Stimulated activated CD4-positive, alpha-beta T cell treated with anti-CD3 and anti-CD28 coated beads, Interleukin-1b, Interleukin-23, amount 100 ng/mL, for 4 hours (primary cell): ENCODE measurements around the gene ARHGEF37.
"Not testable (repeated sequence)": the region's sequence is repeated elsewhere in the genome, so short reads cannot be mapped to it uniquely, and the experiment has no call there.

Source experiments
- DNase-seq, 2 donors: peaks; one replicate each; pipeline ENCODE4 v3.0.0-alpha.2; 2020; ENCODE audit warnings: low read depth in 2 of 2

The ARHGEF37 gene

DNA sequence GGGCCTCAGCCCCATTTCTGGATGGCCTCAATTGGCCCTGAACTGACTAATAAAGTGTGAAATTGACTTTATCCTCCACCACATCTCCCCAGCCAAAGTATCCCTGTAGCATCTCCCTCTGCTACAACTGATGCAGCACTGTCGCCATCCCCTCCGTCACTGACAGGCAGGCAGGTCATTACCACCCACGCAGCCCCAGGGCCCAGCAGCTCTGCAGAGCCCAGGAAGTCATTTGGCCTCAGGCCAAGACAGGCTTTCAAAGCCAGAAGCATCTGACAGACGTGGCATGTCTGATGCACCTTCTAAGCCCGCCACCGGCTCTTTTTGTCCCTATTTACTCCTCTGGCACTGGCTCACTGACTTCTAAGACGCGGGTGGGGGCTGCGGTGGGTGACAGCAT is 65.3 kb downstream of the ARHGEF37 start:
- DNase-seq: peak in 1 of 2 donors; percentile 10

DNA sequence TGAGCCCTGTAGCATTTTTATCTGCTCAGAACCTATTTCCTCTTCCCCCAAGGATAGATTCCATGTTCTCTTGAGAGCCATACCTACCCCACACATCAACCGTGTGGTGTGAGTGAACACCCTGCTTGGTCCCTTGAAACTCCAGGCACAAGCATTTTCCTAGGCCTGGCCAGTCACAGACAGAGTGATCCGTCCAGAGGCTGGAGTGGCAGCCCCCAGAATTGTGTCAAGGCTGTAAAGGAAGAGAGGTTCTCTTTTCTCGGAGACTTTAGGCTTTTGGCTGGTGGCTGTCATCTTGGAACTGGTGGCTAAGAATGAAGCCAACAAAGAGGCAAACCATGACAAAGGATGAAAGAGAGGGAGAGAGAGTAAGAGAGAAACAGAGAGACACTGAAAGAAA is 66.0 kb downstream of the ARHGEF37 start:
- DNase-seq: no peak

DNA sequence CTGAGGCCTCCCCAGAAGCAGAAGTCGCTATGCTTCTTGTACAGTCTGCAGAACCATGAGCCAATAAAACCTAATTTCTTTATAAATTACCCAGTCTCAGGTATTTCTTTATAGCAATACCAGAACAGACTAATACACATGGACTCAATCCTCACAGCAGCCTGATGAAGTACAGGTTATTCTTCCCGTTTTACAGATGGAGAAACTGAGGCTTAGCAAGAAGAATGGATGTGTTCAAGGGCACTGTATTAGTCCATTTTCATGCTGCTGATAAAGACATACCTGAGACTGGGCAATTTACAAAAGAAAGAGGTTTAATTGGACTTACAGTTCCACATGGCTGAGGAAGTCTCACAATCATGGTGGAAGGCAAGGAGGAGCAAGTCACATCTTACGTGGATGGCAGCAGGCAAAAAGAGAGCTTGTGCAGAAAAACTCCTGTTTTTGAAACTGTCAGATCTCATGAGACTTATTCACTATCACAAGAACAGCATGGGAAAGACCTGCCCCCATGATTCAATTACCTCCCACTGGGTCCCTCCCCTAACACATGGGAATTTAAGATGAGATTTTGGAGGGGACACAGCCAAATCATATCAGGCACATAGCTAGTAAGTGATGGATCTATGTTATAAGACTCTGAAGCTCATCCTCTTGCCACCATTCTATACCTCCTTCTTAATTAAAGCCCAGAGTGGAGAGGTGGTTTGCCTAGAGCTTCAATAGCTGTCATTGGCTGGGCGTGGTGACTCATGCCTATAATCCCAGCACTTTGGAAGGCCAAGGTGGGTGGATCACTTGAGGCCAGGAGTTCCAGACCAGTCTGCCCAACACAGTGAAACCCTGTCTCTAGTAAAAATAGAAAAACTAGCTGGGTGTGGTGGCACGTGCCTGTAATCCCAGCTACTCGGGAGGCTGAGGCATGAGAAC is 67.4 kb downstream of the ARHGEF37 start:
- not testable (repeated sequence) for DNase-seq

DNA sequence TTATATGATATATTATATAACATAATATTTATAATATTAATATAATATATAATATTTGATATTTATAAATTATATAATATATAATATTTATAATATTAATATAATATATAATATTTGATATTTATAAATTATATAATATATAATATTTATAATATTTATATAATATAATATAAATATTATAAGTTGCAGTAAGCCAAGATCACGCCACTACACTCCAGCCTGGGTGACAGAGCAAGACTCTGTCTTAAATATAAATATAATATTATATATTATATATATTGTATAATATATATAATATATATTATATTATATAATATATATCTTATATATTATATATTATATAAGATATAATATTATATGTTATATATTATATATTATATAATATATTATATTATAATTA is 68.4 kb downstream of the ARHGEF37 start:
- not testable (repeated sequence) for DNase-seq

DNA sequence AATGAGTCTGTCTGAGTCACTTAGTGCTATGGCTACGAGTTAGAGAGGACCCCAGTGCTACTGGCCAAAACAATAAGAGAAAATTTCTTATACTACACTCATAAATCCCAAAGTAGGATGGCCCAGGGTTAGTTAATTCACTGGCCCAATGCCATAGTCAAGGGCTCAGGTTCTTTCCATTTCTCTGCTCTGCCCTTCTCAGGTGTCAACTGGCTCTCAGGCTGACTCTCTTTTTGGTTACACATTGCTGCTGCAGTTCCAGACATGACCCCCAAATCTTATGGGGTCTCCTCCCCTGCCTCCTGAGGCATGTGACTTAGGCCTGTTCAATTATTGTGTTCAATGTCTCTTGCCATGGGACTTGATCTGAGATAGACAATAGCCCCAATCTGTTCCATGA is 70.4 kb downstream of the ARHGEF37 start:
- DNase-seq: no peak

DNA sequence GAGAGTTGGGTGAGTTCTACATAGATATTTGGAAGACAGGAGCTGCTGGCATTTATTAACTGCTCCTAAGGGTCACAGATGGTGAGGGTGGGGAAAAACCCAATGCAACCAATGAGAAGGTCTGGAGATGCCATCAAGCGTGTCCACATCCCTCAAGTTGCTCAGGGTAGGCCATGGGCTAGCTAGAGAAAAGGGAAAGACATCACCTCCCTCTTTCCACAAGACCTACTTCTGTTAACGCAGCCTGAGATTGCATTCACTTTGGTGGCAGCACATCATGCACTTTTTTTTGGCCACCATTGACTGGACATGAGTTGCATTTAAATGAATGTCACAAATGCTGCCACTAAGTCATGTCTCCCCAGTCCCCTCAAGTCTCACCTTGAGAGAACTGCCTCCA is 71.4 kb downstream of the ARHGEF37 start:
- DNase-seq: no peak

DNA sequence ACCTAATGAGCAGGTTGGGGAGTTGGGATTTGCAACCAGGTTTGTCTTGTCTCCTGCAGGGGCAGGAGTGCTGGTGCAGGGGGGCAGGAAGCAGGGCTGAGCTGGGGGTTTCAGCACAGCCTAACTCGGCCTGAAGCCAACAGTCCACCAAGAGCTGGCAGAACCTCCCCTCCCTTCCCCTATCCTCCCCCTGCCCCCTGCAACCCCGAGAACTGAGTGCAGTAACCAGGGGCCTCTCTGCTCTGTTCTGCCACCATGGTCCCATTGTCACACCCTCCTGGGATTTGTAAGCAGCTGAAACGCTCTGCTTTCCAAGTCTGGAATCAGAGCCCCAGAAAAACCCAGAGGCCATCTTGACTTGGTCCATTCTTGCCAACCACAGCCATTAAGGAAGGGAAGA is 72.9 kb downstream of the ARHGEF37 start:
- DNase-seq: no peak

DNA sequence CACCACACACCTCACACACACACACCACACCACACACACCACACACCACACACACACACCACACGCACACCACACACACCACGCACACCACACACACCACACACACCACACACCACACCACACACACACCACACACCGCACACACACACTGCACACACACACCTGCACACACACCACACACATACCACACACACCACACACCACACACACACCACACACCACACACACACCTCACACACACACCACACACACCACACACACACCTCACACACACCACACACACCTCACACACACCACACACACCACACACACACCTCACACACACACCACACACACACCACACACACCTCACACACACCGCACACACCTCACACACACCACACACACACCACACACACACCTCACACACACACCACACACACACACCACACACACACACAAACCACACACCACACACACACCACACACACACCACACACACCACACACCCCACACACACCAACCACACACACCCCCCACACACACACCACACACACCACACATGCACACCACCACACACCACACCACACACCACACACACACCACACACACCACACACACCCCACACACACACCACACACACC is 73.7 kb downstream of the ARHGEF37 start:
- DNase-seq: no peak

DNA sequence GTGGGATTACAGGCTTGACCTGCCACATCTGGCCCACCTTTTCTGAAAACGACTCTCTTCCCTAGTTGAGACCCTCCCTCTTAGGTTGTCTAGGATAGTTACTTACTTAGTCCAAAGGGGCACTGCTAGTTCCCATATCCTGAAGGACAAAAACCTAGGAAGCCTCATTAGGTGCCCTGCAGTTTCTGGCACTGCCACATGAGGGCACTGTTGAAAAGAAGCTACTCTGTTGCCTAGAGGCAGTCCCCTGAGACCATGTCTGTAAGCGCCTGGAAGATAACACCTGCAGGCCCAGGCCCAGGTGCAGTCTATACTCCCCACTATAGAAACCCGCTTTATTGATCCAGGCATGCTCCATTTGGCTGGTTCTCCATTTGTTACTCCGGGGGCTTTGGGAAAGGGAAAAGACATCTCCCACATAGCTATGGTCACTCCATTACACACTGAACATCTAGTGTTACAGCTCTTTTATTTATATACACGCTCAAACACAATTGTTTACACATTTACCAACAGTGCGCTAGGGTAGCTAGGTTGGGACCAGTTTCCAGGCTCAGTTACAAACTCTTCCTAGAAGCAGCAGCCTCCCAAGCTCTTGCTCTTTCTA is 75.4 kb downstream of the ARHGEF37 start:
- DNase-seq: peak in 1 of 2 donors; percentile 16

DNA sequence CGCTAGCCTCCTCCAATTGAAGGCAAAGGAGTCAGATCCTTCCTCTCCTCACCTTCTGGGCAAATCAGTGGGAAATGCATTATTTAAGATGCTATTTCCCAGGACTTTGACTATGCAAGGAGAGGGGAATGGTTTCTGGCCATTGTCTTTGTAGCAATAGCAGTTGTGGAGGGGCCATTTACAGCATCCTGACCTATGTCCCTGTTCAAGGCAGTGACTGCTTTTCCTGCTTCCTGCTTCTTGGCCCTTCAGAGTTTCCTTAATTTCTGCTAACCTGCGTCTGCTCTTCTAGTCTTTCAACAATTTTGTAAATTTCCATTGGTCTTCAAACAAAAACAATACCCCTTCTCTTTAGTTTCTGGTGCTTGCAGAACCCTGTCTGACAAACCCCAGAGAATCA is 76.0 kb downstream of the ARHGEF37 start:
- no peak for DNase-seq

DNA sequence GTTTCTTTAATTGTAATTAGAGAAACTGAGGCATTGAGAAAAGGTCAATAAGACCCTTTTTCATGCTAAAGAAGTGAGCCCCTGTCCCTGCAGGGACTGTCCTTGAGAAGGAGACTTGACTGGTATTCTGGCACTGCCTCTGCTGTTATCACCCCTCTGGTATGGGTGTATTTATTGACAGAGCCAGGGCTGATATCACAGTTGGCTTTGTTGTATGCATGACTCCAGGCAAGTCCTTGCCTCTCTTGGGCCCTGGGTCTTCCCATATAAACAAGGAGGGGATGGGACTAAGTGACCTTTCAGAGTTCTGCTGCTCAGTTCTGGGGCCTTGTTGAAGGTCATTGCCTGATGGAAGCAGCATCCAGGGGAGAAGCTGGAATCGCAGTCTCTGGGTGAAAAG is 77.0 kb downstream of the ARHGEF37 start:
- no peak for DNase-seq

DNA sequence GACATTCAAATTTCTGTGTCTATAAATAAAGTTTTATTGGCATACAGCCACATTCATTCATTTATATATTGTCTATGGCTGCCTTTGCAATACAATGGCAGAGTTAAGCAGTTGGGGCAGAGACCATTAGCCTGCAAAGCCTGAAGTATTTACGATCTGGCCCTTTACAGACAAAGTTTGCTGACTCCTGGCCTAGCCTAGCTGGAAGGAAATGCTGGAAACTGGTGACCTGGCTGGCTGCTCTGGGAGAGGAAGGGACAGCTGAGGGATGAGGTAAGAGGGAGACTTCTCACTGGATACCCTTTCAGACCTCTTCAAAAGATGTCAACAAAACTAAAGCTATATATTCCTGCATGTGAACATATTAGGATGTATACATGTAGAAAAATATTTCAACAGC is 82.8 kb downstream of the ARHGEF37 start:
- DNase-seq: no peak

DNA sequence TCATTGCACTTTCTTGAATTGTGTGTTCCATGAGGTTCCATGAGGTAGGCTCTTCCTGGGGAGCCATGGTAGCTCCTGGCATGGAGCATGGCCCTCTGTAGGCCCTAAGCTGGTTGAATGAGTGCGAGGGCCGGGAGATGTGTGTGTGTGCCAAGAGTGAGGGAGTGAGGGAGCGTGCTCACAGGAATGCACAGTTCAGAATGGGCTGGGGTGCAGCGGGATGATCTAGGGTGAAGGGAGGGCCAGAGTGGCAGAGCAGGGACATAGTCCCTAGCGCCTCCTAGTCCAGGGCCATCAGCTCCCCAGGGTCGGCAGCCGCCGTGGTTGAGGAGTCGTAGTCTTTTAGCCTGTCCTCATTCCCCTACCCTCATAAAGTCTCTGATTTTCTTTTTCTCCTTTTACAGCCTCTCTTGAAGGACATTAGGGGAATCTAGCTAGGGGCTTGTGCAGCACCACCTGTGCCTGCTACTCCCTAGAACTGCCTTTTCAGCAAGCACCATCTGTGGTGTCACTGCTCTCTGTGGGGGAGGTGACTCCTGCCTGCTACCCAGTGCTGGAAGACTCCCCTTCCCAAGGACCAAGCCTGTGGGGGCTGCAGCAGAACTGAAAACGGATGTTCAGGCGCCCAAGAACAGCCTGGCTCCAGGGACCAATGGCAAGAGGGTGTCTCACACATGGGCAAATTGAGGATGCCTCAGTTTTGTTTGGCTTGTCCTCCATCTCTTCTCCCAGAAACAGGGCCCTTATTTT is 83.5 kb downstream of the ARHGEF37 start:
- no peak for DNase-seq

DNA sequence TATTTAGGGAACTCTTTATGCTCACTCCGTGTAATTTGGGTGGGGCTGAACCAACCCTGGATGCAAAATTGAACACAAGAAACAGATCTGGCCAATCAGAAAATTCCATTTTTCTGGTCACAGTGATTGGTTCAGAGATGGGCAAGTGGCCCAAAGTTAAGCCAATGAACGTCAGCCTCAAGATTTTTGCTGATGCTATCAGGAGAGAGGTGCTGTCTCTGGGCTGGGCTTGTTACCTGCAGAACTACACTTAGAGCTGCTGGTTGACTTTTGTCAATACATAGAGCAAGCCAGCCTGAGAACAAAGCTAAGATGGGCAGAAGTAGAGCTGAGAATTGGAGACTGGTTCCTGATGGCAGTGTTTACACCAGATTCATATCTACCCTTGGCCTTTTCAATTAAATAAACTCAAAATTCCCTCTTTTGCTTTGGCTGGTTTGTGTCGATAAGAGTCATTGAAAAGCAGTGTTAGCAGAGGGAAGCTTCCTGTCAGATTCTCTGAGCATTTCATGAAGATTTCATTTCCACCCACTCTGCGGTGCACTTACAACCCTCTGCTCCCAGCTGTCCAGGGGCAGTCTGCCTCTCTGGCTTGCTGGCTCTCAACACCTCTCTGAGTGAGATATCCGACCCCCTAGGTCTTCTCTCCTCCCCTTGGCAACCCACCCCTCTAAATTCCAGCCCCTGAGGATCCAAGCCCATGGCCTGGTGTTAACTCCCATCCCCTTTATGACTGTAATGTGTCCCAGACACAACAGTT is 84.3 kb downstream of the ARHGEF37 start:
- no peak for DNase-seq

DNA sequence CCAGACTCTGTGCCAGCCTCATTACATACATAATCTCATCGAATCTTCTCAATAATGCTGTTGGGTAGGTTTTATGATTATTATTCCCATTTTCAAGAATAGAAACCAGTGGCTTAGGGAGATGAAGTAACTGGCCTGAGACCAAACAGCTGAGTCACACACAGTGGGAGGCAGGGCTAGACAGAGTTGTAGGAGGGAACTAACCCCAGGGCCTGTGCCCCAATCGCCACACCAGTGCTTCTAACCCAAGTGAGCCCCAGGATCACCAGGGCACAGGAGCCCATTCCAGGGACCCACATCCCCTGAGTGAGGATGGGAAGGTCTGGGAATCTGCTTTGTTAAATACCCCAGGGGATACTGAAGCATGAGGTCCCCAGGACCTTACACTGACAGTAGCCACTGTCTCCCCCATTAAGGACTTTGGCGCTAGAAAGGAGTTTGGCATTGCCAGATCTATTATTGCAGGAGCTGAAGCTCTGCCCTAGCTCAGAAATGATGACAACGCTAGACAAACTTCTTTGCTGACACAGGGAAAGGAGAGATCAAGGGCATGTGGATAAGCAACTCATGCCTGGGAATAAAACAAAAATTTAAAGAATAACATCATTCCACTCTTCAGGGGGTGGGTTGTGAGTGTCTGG is 85.0 kb downstream of the ARHGEF37 start:
- DNase-seq: no peak

DNA sequence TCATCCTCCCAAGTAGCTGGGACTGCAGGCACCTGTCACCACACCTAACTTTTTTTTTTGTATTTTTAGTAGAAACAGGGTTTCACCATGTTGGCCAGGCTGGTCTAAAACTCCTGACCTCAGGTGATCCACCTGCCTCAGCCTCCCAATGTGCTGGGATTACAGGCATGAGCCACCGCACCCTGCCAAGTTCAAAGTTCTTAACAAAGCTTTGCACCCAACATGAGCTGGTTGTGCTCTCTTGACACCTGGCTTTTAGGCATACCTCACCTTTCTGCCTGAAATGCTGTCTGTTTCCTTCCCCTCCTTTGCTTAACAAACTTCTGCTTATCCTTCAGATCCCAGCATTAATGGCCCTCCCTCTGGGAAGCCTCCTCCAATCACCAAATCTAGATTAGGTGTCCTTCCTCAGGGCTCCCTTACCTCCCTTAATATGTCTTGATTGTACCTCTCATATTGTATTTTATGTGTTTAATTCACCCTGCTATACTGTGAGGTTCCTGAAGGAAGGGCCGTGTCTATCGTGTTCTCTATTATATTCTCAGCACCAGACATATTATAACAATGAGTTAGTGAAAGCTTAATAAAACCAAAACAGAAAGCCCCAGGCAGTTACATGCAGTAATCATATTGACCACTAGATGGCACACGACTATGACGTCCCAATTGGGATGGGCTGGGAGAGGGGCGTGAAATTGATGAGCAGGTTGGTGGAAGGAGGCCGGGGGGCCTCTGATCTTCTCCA is 86.0 kb downstream of the ARHGEF37 start:
- DNase-seq: peak in 1 of 2 donors; percentile 4

DNA sequence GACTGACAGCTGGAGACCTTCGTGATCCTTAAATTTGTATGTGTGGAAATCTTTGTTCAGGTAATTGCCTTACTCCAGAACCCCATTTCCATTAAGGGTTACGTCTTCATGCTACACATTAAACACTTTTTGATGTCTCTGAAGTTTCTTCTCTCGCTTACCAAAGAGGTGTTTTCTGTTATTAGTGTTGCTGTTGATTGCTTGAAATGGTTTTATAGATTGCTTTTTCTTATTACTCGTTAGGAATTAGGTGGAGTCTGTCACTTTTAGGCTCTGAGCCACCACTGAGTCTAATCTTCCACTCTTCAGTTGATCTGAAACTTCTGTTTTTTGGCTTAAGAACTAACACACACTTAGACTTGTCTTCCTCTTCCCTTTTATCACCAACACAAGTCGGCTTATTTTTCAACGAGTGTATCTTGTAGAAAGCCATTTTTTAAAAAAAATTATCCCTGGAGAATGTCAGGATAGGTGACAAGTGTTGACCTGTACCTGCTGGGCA is 86.6 kb downstream of the ARHGEF37 start:
- DNase-seq: no peak

DNA sequence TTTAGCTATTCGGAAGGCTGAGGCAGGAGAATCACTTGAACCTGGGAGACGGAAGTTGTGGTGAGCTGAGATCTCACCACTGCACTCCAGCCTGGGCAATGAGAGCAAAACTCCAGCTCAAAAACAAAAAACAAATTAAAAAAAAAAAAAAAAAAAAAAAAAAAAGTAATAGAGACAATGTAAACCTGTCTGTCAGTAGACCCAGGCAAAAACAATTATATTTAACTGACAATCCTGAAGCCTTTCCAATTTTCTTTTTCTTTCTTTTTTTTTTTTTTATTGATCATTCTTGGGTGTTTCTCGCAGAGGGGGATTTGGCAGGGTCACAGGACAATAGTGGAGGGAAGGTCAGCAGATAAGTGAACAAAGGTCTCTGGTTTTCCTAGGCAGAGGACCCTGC is 88.0 kb downstream of the ARHGEF37 start:
- DNase-seq: not testable (repeated sequence)

DNA sequence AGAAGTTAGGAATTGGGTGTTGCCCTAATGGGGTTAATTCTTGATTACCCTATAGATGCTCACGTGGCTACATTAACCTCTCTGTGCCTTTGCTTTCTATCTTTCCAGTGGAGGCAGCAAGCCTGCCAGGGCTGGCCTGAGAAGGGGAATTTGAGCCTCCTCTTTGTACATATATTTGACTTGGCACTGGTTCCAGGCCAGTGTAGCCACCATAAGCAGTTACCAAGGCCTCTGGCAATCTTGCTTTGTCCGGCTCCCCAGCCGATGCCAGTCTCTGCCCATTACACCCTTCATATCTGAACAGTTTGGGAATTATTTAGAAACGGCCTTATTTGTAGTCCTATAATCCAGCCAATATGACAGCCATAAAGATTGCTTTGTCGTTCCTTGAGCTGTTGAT is 90.2 kb downstream of the ARHGEF37 start:
- no peak for DNase-seq
